ENCODE measurements around the gene TOMM20. TPM values are rescaled to one million over a fixed set of nuclear protein-coding genes. Genes with fewer than 3 reads are reported as not detected.

TOMM20 gene
- total and polyA plus RNA-seq, 2 of the 8 experiments (the other 6 are each of a cell fraction or from before 2014, with no cell fraction given), result 71.4 to 168 TPM

DNA sequence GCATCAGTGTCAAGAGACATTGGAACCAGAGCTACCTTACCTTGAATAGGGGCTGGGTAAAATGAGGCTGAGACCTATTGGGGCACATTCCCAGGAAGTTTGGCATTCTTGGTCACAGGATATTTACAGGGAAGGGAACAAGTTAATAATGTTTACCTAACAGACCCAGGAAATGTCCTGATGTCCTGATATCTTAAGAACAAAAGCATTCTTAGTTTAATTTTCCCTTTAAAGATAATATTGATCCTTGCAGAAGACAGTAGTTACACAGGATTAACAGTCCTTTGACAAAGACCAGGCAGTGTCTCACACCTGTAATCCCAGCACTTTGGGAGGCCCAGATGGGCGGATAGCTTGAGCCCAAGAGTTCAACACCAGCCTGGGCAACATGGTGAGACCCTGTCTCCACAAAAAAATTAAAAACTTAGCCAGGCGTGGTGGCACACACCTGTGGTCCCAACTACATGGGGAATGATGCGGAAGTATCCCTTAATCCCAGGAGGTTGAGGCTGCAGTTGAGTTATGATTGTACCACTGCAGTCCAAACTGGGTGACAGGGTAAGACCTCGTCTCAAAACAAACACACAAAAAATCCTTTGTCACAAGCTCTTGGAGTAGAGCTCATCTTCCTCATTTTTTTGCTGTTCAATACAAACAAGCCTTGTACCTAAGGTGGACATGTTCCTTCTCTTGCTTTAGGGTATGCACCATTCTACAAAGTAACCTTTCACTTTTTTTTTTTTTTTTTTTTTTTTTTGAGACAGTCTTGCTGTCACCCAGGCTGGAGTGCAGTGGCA, 1.3 kb upstream of the TOMM20 start:
- no peak overlapping the region for H3K23ac ChIP-seq (ENCODE audit: insufficient read length)
- H2AK5ac ChIP-seq (ENCODE audit: low read depth, low read length), result no peak overlapping the region
- peaks cover 2 to 34% (median 13%) of the 10 kb centered on the region in 4 experiments; a peak in 7 of 8 replicates for H3K36me3 ChIP-seq (ENCODE audit: control insufficient read depth in 2 of 4, insufficient read depth in 4 of 4, low read length in 3 of 4)
- DNase-seq (ENCODE audit: low read depth in 1 of 2, low spot score in 2 of 2) (peak in 1 of 2 experiments; percentile 43), FAIRE-seq (no peak)
- no peak overlapping the region for H2BK15ac ChIP-seq (ENCODE audit: low read length)
- H4K5ac ChIP-seq (ENCODE audit: insufficient read length, low read depth, low read length), result no peak overlapping the region
- H3K4me2 ChIP-seq (ENCODE audit: insufficient read depth in 1 of 2, low read depth in 2 of 2, low read length in 2 of 2), result no peak overlapping the region; a peak in 1 of 4 replicates
- no peak overlapping the region for H4K91ac ChIP-seq (replicated peaks; ENCODE audit: insufficient read length, low read length)
- H3K9ac ChIP-seq (replicated peaks in 1 of 4; ENCODE audit: extremely low read depth in 1 of 4, low read depth in 3 of 4, low read length in 3 of 4), result no peak overlapping the region; a peak in 1 of 7 replicates
- no peak overlapping the region for H3K56ac ChIP-seq (replicated peaks; ENCODE audit: insufficient read length, low read depth, low read length)
- H3K23me2 ChIP-seq (ENCODE audit: low read depth, low read length), result peaks cover 6% of the 10 kb centered on the region; the same call in 1 of the 2 replicates
- H3K79me1 ChIP-seq (ENCODE audit: low read depth, low read length), result no peaks in the 10 kb centered on the region
- ChIA-PET POLR2A (ENCODE audit: partially characterized antibody) (interaction anchor here (1.6 to 7.1 kb wide), 6 partner anchors 11 to 39 kb away, joined by 5 to 83 read pairs (median 29); partner anchors contain the start of gene RBM34), CTCF (ENCODE audit: partially characterized antibody) (interaction anchor here (1.0 kb wide), 1 partner anchor 26 kb away, joined by 4 read pairs; no protein-coding TSS in a partner anchor)
- H2BK12ac ChIP-seq (ENCODE audit: low read depth, low read length), result peak overlapping the region; percentile 87
- WGBS, 2 experiments (ENCODE audit: extremely low coverage in 1 of 2, insufficient coverage in 1 of 2, insufficient read length in 1 of 2, insufficient replicate concordance in 2 of 2, low coverage in 1 of 2, low lambda C conversion rate in 2 of 2, missing lambda C conversion rate in 1 of 2), result 85% methylated on average over 4 of the region's 4 CpGs; no CpG with 5 or more reads in 1 of the 2 experiments
- H4K8ac ChIP-seq (ENCODE audit: extremely low read depth, insufficient read depth, low read length), result no peak overlapping the region
- H3K4ac ChIP-seq (replicated peaks; ENCODE audit: insufficient read length, low read depth, low read length), result no peak overlapping the region
- H3K27ac ChIP-seq (ENCODE audit: low read depth, low read length), result no peak overlapping the region
- H2BK20ac ChIP-seq (ENCODE audit: low read length), result no peak overlapping the region
- H2BK120ac ChIP-seq (replicated peaks; ENCODE audit: low read depth, low read length), result peak overlapping the region; percentile 38
- H4K20me1 ChIP-seq (replicated peaks in 1 of 2; ENCODE audit: control insufficient read depth in 1 of 2, insufficient read depth in 2 of 2, low read length in 2 of 2), result peaks cover 10 to 11% of the 10 kb centered on the region in 2 experiments
- H3K14ac ChIP-seq (ENCODE audit: insufficient read length), result no peak overlapping the region
- H2BK5ac ChIP-seq (ENCODE audit: low read depth, low read length), result no peak overlapping the region; the same call in 1 of the 2 replicates
- H3K4me3 ChIP-seq (ENCODE audit: extremely low read depth in 1 of 4, insufficient read depth in 2 of 4, low read depth in 3 of 4, low read length in 4 of 4), result no peak overlapping the region
- H2AFZ ChIP-seq (ENCODE audit: low read length), result no peak overlapping the region
- peaks cover 0 to 6% (median 3%) of the 10 kb centered on the region in 4 experiments; a peak in 5 of 7 replicates for H3K4me1 ChIP-seq (replicated peaks in 1 of 4; ENCODE audit: control insufficient read depth in 3 of 4, insufficient read depth in 4 of 4, low read length in 3 of 4)
- no peaks in the 10 kb centered on the region for H3K27me3 ChIP-seq (replicated peaks in 1 of 4; ENCODE audit: control insufficient read depth in 3 of 4, extremely low read depth in 1 of 4, insufficient read depth in 3 of 4, low read length in 3 of 4)
- H3K9me3 ChIP-seq (ENCODE audit: insufficient read depth in 2 of 2, low read depth in 1 of 2, low read length in 1 of 2), result no peaks in the 10 kb centered on the region
- H3K79me2 ChIP-seq (ENCODE audit: control insufficient read depth in 1 of 2, insufficient read depth in 2 of 2, low read length in 2 of 2), result peaks cover 30 to 37% of the 10 kb centered on the region in 2 experiments
- H3K18ac ChIP-seq (ENCODE audit: extremely low read depth, low read length), result no peak overlapping the region
- no peak for TF ChIP-seq SP4 (IDR thresholded peaks at IDR 0.05; ENCODE audit: low read length)
- TF ChIP-seq ASH2L (IDR thresholded peaks at IDR 0.05; ENCODE audit: low read length), result no peak
- no peak for TF ChIP-seq CHD1 (IDR thresholded peaks at IDR 0.05; ENCODE audit: low read depth, low read length)
- peak; percentile 80 for TF ChIP-seq TEAD4 (IDR thresholded peaks at IDR 0.05; ENCODE audit: low read depth, low read length)
- TF ChIP-seq JUND (IDR thresholded peaks at IDR 0.05; ENCODE audit: low read length), result no peak
- 0 out of 2 replicates have a peak, but pooled peaks have one; percentile 22 for TF ChIP-seq TAF1 (IDR thresholded peaks at IDR 0.05; ENCODE audit: low read depth, low read length)

Measured in H1 (cell line).